SU-DHL-6 (cell line): ENCODE data around the gene DLK1.

Experiments used
- H2AFZ ChIP-seq: fragments of 200-600 bp; sonication (generic); 2 replicates; pipeline ENCODE4 v1.6.1; 2014; ENCODE audit warnings: low read depth, mild to moderate bottlenecking, moderate library complexity, mixed read lengths, antibody characterized with exemption, low read length; ENCODE audit not compliant: severe bottlenecking
- H3F3A ChIP-seq: fragments of 200-600 bp; shearing (Covaris generic); 2 replicates; pipeline ENCODE4 v1.6.0; 2016; ENCODE audit warnings: antibody characterized with exemption, mild to moderate bottlenecking; ENCODE audit not compliant: insufficient read depth
- H3K27ac ChIP-seq: fragments of 200-600 bp; sonication (generic); 2 replicates; pipeline ENCODE4 v1.5.1; 2016; ENCODE audit warnings: low read depth, mild to moderate bottlenecking, low read length, moderate library complexity, mixed read lengths
- H3K27me3 ChIP-seq: fragments of 200-600 bp; sonication (generic), shearing (Covaris generic); 2 replicates; pipeline ENCODE4 v1.6.0; 2014; ENCODE audit warnings: mild to moderate bottlenecking, low read length
- H3K36me3 ChIP-seq: fragments of 200-600 bp; sonication (generic); 2 replicates; pipeline ENCODE4 v1.6.1; 2014; ENCODE audit warnings: mild to moderate bottlenecking, low read length, mixed read lengths
- H3K4me2 ChIP-seq: fragments of 300-600, 200-600 bp; shearing (Covaris generic), sonication (generic); 2 replicates; pipeline ENCODE4 v1.6.0; 2014; ENCODE audit warnings: low read length, low read depth, mild to moderate bottlenecking; ENCODE audit not compliant: poor library complexity, severe bottlenecking
- H3K4me3 ChIP-seq: fragments of 200-600 bp; sonication (generic); 2 replicates; pipeline ENCODE4 v1.5.1; 2014; ENCODE audit warnings: antibody characterized with exemption, low read length, mild to moderate bottlenecking, mixed read lengths; ENCODE audit not compliant: insufficient read depth, poor library complexity, severe bottlenecking
- H3K79me2 ChIP-seq: fragments of 200-600 bp; sonication (generic); 2 replicates; pipeline ENCODE4 v1.6.1; 2014; ENCODE audit warnings: mild to moderate bottlenecking, low read length, moderate library complexity; ENCODE audit not compliant: insufficient read depth
- H3K9ac ChIP-seq: fragments of 200-600 bp; sonication (generic); 2 replicates; pipeline ENCODE4 v1.7.0; 2014; ENCODE audit warnings: mild to moderate bottlenecking, low read length
- H3K9me2 ChIP-seq: fragments of 200-600 bp; sonication (generic); replicated peaks from 2 replicates; pipeline ENCODE4 v1.6.1; 2014; ENCODE audit warnings: low read length; ENCODE audit not compliant: insufficient read depth
- H3K9me3 ChIP-seq: fragments of 200-600 bp; sonication (generic); 2 replicates; pipeline ENCODE4 v1.6.1; 2014; ENCODE audit warnings: low read length, mixed read lengths; ENCODE audit not compliant: insufficient read depth
- H4K20me1 ChIP-seq: fragments of 200-600 bp; sonication (generic); 2 replicates; pipeline ENCODE4 v1.6.1; 2014; ENCODE audit warnings: low read depth, mild to moderate bottlenecking, antibody characterized with exemption, low read length, moderate library complexity, mixed read lengths
- EZH2phosphoT487 ChIP-seq: fragments of 200-600 bp; sonication (generic), shearing (Covaris generic); conservative IDR thresholded peaks from 2 replicates; pipeline ENCODE4 v1.6.1; 2018; ENCODE audit warnings: mild to moderate bottlenecking, antibody characterized with exemption, low read length, moderate library complexity, mixed read lengths
- TF ChIP-seq, protein P1 (sequence below): fragments of 200-600 bp; sonication (generic); IDR thresholded peaks from one replicate; pipeline ENCODE4 v1.5.1; 2017; ENCODE audit warnings: antibody characterized with exemption, mild to moderate bottlenecking, low read length, moderate library complexity; ENCODE audit not compliant: insufficient read depth, poor library complexity, severe bottlenecking

DLK1 gene

DNA sequence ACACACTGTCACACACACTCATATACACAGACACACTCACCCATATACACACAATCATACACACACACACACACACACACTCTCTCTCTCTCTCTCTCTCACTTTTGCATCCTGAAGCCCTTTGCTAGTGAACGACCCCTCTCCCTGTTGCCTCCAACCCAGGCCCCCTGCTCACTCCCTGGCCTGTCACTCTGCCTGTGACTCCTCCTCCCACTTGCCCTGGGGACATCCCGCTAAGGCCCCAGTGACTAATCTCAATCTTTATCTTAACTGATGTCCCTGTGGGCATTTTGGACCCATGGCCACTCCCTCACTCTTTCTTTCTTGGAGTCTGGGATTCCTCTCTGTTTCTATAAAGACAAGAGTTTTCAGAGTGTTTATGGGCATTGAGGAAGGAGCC lies 10.9 kb upstream of the DLK1 start:
- H3K27me3 ChIP-seq = no peaks in the 10 kb centered on the region
- TF ChIP-seq, protein P1, sequence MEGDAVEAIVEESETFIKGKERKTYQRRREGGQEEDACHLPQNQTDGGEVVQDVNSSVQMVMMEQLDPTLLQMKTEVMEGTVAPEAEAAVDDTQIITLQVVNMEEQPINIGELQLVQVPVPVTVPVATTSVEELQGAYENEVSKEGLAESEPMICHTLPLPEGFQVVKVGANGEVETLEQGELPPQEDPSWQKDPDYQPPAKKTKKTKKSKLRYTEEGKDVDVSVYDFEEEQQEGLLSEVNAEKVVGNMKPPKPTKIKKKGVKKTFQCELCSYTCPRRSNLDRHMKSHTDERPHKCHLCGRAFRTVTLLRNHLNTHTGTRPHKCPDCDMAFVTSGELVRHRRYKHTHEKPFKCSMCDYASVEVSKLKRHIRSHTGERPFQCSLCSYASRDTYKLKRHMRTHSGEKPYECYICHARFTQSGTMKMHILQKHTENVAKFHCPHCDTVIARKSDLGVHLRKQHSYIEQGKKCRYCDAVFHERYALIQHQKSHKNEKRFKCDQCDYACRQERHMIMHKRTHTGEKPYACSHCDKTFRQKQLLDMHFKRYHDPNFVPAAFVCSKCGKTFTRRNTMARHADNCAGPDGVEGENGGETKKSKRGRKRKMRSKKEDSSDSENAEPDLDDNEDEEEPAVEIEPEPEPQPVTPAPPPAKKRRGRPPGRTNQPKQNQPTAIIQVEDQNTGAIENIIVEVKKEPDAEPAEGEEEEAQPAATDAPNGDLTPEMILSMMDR = no peak
- TF ChIP-seq EZH2phosphoT487 = no peak
- H3K4me2 ChIP-seq = no peak overlapping the region
- H3K9me3 ChIP-seq = no peaks in the 10 kb centered on the region
- no peak overlapping the region for H3K27ac ChIP-seq
- H2AFZ ChIP-seq = no peak overlapping the region
- H3K36me3 ChIP-seq = no peaks in the 10 kb centered on the region
- no peaks in the 10 kb centered on the region for H4K20me1 ChIP-seq
- no peaks in the 10 kb centered on the region for H3K9me2 ChIP-seq
- H3K79me2 ChIP-seq = no peaks in the 10 kb centered on the region
- H3K9ac ChIP-seq = no peak overlapping the region
- no peaks in the 10 kb centered on the region for H3F3A ChIP-seq
- H3K4me3 ChIP-seq = no peak overlapping the region

DNA sequence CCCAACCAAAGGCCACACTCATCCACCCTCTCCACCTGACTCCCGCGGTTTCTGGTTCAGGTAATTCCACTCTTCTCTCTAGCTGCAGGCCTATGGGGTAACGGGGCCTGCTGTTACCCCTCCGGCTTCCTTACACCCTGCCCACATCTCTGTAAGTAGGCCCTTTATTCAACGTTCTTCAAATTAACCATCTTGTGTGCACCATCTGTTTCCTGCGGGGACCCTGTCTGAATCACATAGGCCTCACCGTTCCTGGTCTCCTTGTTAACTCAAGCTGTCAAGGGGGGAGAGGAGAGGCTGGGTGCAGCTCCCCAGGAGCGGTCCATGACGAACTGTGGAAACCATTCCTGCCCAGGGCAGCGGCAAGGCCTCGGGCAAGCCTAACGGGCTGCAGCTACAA lies 9.3 kb upstream of the DLK1 start:
- Histone ChIP-seq H3K9me2 (no peaks in the 10 kb centered on the region), H3K4me2 (no peak overlapping the region), H3K36me3 (no peaks in the 10 kb centered on the region), H3K27me3 (no peaks in the 10 kb centered on the region), H3K27ac (no peak overlapping the region), H3F3A (no peaks in the 10 kb centered on the region), H3K9ac (no peak overlapping the region), H4K20me1 (no peaks in the 10 kb centered on the region), H3K9me3 (no peaks in the 10 kb centered on the region), H2AFZ (no peak overlapping the region), H3K79me2 (no peaks in the 10 kb centered on the region), H3K4me3 (no peak overlapping the region)
- no peak for TF ChIP-seq EZH2phosphoT487
- TF ChIP-seq, protein P1 = no peak

DNA sequence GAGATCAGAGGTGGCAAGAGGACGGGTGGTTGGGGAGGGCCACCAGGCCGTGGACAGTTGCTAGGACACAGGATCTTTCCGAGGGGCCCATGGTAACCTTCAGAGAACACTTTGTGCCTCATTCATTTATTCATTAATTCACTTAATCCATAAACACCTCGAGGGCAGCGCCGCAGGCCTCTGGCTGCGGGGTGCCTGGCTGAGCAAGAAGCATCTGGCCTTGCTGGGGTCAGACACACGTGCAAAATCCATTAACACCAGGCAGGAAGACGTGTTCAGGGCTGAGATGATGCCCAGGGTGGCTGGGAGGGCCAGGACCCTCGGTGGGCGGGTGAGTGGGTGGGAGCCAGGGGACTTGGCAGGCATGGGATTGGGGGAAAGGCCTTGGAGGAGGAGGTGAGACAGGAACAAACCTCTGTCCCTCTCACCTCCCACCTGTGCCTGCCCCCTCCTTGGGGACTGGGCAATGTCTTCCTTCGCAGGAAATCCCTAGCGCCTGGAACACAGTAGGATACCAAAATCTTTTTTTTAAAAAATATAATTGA lies 6.6 kb upstream of the DLK1 start:
- H3K27me3 ChIP-seq = no peaks in the 10 kb centered on the region
- no peak overlapping the region for H3K4me2 ChIP-seq
- no peak overlapping the region for H3K4me3 ChIP-seq

More for the DNA sequence above, 6.6 kb upstream of the DLK1 start:
- H3K27ac ChIP-seq = no peak overlapping the region
- no peaks in the 10 kb centered on the region for H3K9me2 ChIP-seq
- H3K36me3 ChIP-seq = no peaks in the 10 kb centered on the region
- no peaks in the 10 kb centered on the region for H4K20me1 ChIP-seq
- H3K79me2 ChIP-seq = no peaks in the 10 kb centered on the region
- no peaks in the 10 kb centered on the region for H3K9me3 ChIP-seq
- H2AFZ ChIP-seq = no peak overlapping the region
- no peaks in the 10 kb centered on the region for H3F3A ChIP-seq
- TF ChIP-seq EZH2phosphoT487 = no peak
- TF ChIP-seq, protein P1 = no peak
- no peak overlapping the region for H3K9ac ChIP-seq
